Stimulated activated CD8-positive, alpha-beta memory T cell treated with anti-CD3 and anti-CD28 coated beads, Interleukin-4, amount 100 ng/mL, for 24 hours (primary cell): ENCODE data around the gene CACNG6.
"Not testable (repeated sequence)": the region's sequence is repeated elsewhere in the genome, so short reads cannot be mapped to it uniquely, and the experiment has no call there.

Experiments used
- DNase-seq: peaks from one replicate; pipeline ENCODE4 v3.0.0-alpha.2; 2020; ENCODE audit warnings: low read depth

CACNG6 gene

GRCh38 chr19:54002495-54003315, 11.3 kb downstream of the CACNG6 start:
- no peak for DNase-seq

GRCh38 chr19:54009440-54009839, 18.0 kb downstream of the CACNG6 start:
- DNase-seq = no peak

- DNase-seq = no peak
Measured at GRCh38 chr19:54010474-54010873, 19.0 kb downstream of the CACNG6 start.

GRCh38 chr19:54011507-54012211, 20.2 kb downstream of the CACNG6 start:
- DNase-seq = no peak

- DNase-seq = no peak
Measured at GRCh38 chr19:54013866-54014265, 22.4 kb downstream of the CACNG6 start.

- DNase-seq = no peak
Measured at GRCh38 chr19:54014920-54015560, 23.6 kb downstream of the CACNG6 start.

GRCh38 chr19:54017261-54017660, 25.8 kb downstream of the CACNG6 start:
- no peak for DNase-seq

GRCh38 chr19:54021363-54021762, 29.9 kb downstream of the CACNG6 start:
- DNase-seq = no peak

GRCh38 chr19:54021932-54022331, 30.5 kb downstream of the CACNG6 start:
- DNase-seq = no peak

- DNase-seq = no peak
Measured at GRCh38 chr19:54023191-54023590, 31.8 kb downstream of the CACNG6 start.

GRCh38 chr19:54024660-54025059, 33.2 kb downstream of the CACNG6 start:
- no peak for DNase-seq

GRCh38 chr19:54026656-54027055, 35.2 kb downstream of the CACNG6 start:
- no peak for DNase-seq

- DNase-seq = no peak
Measured at GRCh38 chr19:54029301-54029700, 37.9 kb downstream of the CACNG6 start.

- DNase-seq = peak; percentile 24
Measured at GRCh38 chr19:54029930-54030490, 38.6 kb downstream of the CACNG6 start.

GRCh38 chr19:54030895-54031586, 39.6 kb downstream of the CACNG6 start:
- no peak for DNase-seq

- DNase-seq = no peak
Measured at GRCh38 chr19:54035215-54036178, 44.1 kb downstream of the CACNG6 start.

GRCh38 chr19:54036542-54036941, 45.1 kb downstream of the CACNG6 start:
- not testable (repeated sequence) for DNase-seq

- DNase-seq = no peak
Measured at GRCh38 chr19:54040003-54040402, 48.6 kb downstream of the CACNG6 start.

GRCh38 chr19:54041969-54042606, 50.7 kb downstream of the CACNG6 start:
- DNase-seq = no peak

GRCh38 chr19:54042989-54043388, 51.6 kb downstream of the CACNG6 start:
- DNase-seq = no peak
